ENCODE measurements around the gene SEPTIN5.

DNA sequence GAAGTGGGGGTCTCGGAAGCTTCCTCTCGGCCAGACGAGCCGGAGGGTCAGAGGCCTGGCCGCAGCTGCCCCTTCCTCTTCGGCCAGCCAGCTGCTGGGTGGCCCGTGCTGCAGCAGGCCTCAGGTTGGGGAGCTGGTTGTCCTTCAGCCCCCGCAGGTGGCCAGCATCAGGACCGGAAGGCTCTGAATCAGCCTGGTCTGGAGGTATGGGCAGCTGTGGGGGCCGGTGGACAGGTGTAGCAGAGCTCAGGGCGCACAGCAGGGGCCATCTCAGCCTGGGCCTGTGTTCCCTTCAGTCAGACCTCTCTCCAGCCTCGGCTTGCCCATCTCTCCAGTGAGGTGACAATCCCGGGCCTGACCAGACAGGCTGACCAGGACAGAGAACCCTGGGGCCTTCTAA is 32.4 kb downstream of the SEPTIN5 start:
- TF ChIP-seq, protein P1, sequence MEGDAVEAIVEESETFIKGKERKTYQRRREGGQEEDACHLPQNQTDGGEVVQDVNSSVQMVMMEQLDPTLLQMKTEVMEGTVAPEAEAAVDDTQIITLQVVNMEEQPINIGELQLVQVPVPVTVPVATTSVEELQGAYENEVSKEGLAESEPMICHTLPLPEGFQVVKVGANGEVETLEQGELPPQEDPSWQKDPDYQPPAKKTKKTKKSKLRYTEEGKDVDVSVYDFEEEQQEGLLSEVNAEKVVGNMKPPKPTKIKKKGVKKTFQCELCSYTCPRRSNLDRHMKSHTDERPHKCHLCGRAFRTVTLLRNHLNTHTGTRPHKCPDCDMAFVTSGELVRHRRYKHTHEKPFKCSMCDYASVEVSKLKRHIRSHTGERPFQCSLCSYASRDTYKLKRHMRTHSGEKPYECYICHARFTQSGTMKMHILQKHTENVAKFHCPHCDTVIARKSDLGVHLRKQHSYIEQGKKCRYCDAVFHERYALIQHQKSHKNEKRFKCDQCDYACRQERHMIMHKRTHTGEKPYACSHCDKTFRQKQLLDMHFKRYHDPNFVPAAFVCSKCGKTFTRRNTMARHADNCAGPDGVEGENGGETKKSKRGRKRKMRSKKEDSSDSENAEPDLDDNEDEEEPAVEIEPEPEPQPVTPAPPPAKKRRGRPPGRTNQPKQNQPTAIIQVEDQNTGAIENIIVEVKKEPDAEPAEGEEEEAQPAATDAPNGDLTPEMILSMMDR (conservative IDR thresholded peaks at IDR 0.05), result no peak
- no peak for TF ChIP-seq EZH2 (IDR thresholded peaks at IDR 0.05; ENCODE audit: low read depth)

Measured in PC-9 (cell line).